ENCODE data around the gene CCL11.

Gene CCL11

GRCh38 chr17:34257986-34258326, 27.6 kb upstream of the CCL11 start:
- DNase-seq = no peak

GRCh38 chr17:34259146-34259545, 26.4 kb upstream of the CCL11 start:
- DNase-seq = no peak

GRCh38 chr17:34260861-34261260, 24.7 kb upstream of the CCL11 start:
- no peak for DNase-seq

GRCh38 chr17:34261568-34262337, 23.8 kb upstream of the CCL11 start:
- DNase-seq = no peak

GRCh38 chr17:34265711-34266110, 19.8 kb upstream of the CCL11 start:
- DNase-seq = no peak

GRCh38 chr17:34269969-34270368, 15.6 kb upstream of the CCL11 start, which contains the start of gene CCL7:
Gene CCL7 (plus strand): TSS chr17:34270221. CDS start chr17:34270291, 70 bp downstream.
- no peak for DNase-seq

- DNase-seq = no peak
Measured at GRCh38 chr17:34275881-34276280, 9.7 kb upstream of the CCL11 start.

GRCh38 chr17:34276826-34277225, 8.7 kb upstream of the CCL11 start:
- no peak for DNase-seq

GRCh38 chr17:34283571-34283970, 2.0 kb upstream of the CCL11 start:
- no peak for DNase-seq

GRCh38 chr17:34287875-34288274, 2.3 kb downstream of the CCL11 start:
- no peak for DNase-seq

- no peak for DNase-seq
Measured at GRCh38 chr17:34290586-34290985, 5.0 kb downstream of the CCL11 start.

GRCh38 chr17:34291721-34292348, 6.3 kb downstream of the CCL11 start:
- no peak for DNase-seq

GRCh38 chr17:34299027-34299426, 13.5 kb downstream of the CCL11 start:
- DNase-seq = no peak

GRCh38 chr17:34299956-34300577, 14.5 kb downstream of the CCL11 start:
- DNase-seq = peak; percentile 23 to 32

GRCh38 chr17:34300652-34301370, 15.3 kb downstream of the CCL11 start:
- no peak for DNase-seq

- DNase-seq = no peak
Measured at GRCh38 chr17:34301986-34302385, 16.4 kb downstream of the CCL11 start.

GRCh38 chr17:34302636-34303035, 17.1 kb downstream of the CCL11 start:
- no peak for DNase-seq

GRCh38 chr17:34303606-34304005, 18.1 kb downstream of the CCL11 start:
- DNase-seq = no peak

GRCh38 chr17:34305061-34305460, 19.5 kb downstream of the CCL11 start:
- DNase-seq = no peak

- DNase-seq = no peak
Measured at GRCh38 chr17:34305606-34306005, 20.1 kb downstream of the CCL11 start.

GRCh38 chr17:34306466-34306865, 20.9 kb downstream of the CCL11 start:
- peak in 1 of 2 experiments; percentile 15 for DNase-seq

GRCh38 chr17:34307110-34307509, 21.6 kb downstream of the CCL11 start:
- no peak for DNase-seq

- DNase-seq = no peak
Measured at GRCh38 chr17:34308371-34308770, 22.8 kb downstream of the CCL11 start.

- DNase-seq = no peak
Measured at GRCh38 chr17:34311291-34311690, 25.7 kb downstream of the CCL11 start.

Measured in NCI-H526 (cell line).